OCI-LY1 (cell line): ENCODE results near the gene MRI1.

ENCODE experiments used
- H2AFZ ChIP-seq: fragments of 200-600 bp; sonication (generic), shearing (Covaris generic); 2 replicates; pipeline ENCODE4 v1.6.0; 2014; ENCODE audit warnings: antibody characterized with exemption, mild to moderate bottlenecking, low read length
- H3F3A ChIP-seq: fragments of 200-600 bp; sonication (generic), shearing (Covaris generic); 2 replicates; pipeline ENCODE4 v1.6.0; 2014; ENCODE audit warnings: mild to moderate bottlenecking, antibody characterized with exemption, low read length, moderate library complexity; ENCODE audit not compliant: insufficient read depth
- H3K27ac ChIP-seq: fragments of 200-600 bp; sonication (generic); 2 replicates; pipeline ENCODE4 v1.5.1; 2014; ENCODE audit warnings: low read length, mixed run types, mild to moderate bottlenecking, low read depth; ENCODE audit not compliant: poor library complexity, severe bottlenecking
- H3K27me3 ChIP-seq: fragments of 200-600 bp; sonication (generic); 2 replicates; pipeline ENCODE4 v1.6.0; 2014; ENCODE audit warnings: antibody characterized with exemption, mild to moderate bottlenecking, low read length, moderate library complexity; ENCODE audit not compliant: insufficient read depth
- H3K36me3 ChIP-seq: fragments of 200-600 bp; sonication (generic); 2 replicates; pipeline ENCODE4 v1.6.1; 2014; ENCODE audit warnings: mild to moderate bottlenecking, antibody characterized with exemption, low read length, moderate library complexity, mixed read lengths; ENCODE audit not compliant: insufficient read depth
- H3K4me1 ChIP-seq: fragments of 200-600 bp; sonication (generic); 2 replicates; pipeline ENCODE4 v1.5.1; 2014; ENCODE audit warnings: mild to moderate bottlenecking, low read length, moderate library complexity; ENCODE audit not compliant: insufficient read depth, severe bottlenecking
- H3K4me2 ChIP-seq: fragments of 200-600 bp; sonication (generic), shearing (Covaris generic); 2 replicates; pipeline ENCODE4 v1.6.1; 2014; ENCODE audit warnings: low read length
- H3K4me3 ChIP-seq: fragments of 200-600 bp; sonication (generic); 2 replicates; pipeline ENCODE4 v1.5.1; 2014; ENCODE audit warnings: low read length, low read depth, mild to moderate bottlenecking, mixed read lengths; ENCODE audit not compliant: poor library complexity, severe bottlenecking
- H3K79me2 ChIP-seq: fragments of 200-600 bp; shearing (Covaris generic); 2 replicates; pipeline ENCODE4 v1.6.1; 2016; ENCODE audit warnings: mixed run types, low read length, mixed read lengths; ENCODE audit not compliant: insufficient read depth
- H3K9ac ChIP-seq: fragments of 200-600 bp; sonication (generic), shearing (Covaris generic); 2 replicates; pipeline ENCODE4 v1.6.1; 2014; ENCODE audit warnings: mild to moderate bottlenecking, low read length, mixed read lengths
- H3K9me2 ChIP-seq: fragments of 200-600 bp; sonication (generic), shearing (Covaris generic); 2 replicates; pipeline ENCODE4 v1.6.1; 2014; ENCODE audit warnings: low read depth, mild to moderate bottlenecking, low read length, mixed read lengths
- H3K9me3 ChIP-seq: fragments of 200-600 bp; shearing (Covaris generic); 2 replicates; pipeline ENCODE4 v1.6.1; 2014; ENCODE audit warnings: low read length, mixed read lengths
- H4K20me1 ChIP-seq: fragments of 200-600 bp; sonication (generic), shearing (Covaris generic); 2 replicates; pipeline ENCODE4 v1.6.0; 2016; ENCODE audit warnings: mild to moderate bottlenecking, low read length; ENCODE audit not compliant: insufficient read depth
- CTCF ChIP-seq: fragments of 200-600 bp; sonication (generic), shearing (Covaris generic); IDR thresholded peaks from 2 replicates; pipeline ENCODE4 v1.5.1; 2017; ENCODE audit warnings: mild to moderate bottlenecking, antibody characterized with exemption, low read length, moderate library complexity, mixed read lengths
- EZH2 ChIP-seq: fragments of 200-600 bp; sonication (generic), shearing (Covaris generic); IDR thresholded peaks from 2 replicates; pipeline ENCODE4 v1.8.0; 2017; ENCODE audit warnings: borderline replicate concordance, mixed run types, mild to moderate bottlenecking, antibody characterized with exemption, low read length, moderate library complexity, mixed read lengths

Gene MRI1

DNA sequence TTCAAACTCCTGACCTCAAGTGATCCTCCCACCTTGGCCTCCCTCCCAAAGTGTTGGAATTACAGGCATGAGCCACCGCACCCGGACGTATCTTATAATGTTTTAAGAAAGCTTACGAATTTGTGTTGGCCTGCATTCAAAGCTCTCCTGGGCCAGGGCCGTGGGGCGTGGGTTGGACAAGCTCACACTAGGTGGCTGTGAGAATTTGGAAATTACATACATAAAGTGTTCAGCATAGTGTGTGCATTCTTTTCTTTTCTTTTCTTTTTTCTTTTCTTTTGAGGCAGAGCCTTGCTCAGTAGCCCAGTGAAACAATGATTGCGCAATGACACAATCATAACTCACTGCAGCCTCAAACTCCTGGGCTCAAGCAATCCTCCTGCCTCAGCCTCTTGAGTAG, 33.5 kb downstream of the MRI1 start:
- Histone ChIP-seq H3K9me3 (no peaks in the 10 kb centered on the region), H3K9me2 (no peaks in the 10 kb centered on the region), H3K4me1 (peaks cover 15% of the 10 kb centered on the region), H2AFZ (no peak overlapping the region), H3F3A (no peaks in the 10 kb centered on the region), H4K20me1 (no peaks in the 10 kb centered on the region), H3K9ac (no peak overlapping the region), H3K36me3 (no peaks in the 10 kb centered on the region), H3K4me3 (no peak overlapping the region), H3K4me2 (no peak overlapping the region), H3K27ac (no peak overlapping the region), H3K27me3 (no peaks in the 10 kb centered on the region), H3K79me2 (no peaks in the 10 kb centered on the region)
- TF ChIP-seq CTCF (no peak), EZH2 (no peak)

DNA sequence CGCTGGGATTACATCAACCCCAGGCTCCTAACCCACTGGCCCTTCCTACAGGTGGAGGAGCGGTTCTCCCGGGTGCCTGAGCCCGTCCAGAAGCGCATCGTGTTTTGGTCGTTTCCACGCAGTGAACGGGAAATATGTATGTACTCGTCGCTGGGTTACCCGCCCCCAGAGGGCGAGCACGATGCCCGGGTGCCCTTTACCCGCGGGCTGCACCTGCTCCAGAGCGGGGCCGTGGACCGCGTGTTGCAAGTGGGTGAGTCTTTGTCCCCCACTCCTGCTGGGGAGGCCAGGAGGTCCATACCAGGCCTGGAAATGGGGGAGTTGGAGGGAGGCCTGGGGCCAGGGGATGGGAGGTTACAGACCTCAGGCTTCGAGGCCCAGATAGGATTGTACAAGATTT, 35.3 kb downstream of the MRI1 start:
- H3K9ac ChIP-seq: no peak overlapping the region
- no peaks in the 10 kb centered on the region for H4K20me1 ChIP-seq

DNA sequence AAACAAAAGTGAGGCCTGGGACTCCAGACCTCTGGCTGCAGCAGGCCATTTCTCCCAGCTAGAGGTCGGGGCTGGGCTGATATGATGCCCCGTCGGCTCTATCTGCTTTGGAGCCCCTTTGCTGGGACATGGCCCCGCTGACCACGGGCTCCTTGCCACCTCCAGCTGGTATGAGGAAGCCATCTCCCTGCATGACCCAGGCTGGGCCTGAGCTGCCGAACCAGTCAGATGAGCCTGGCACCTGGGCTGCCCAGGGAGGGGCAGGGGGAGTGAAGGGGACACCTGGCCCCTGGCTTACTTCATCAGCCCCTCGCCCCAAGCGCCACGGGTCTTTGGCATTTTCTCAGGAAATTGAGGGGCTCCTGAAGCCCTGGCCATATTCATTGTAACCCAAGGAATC, 38.7 kb downstream of the MRI1 start:
- H3K9me3 ChIP-seq: no peaks in the 10 kb centered on the region
- no peak overlapping the region for H2AFZ ChIP-seq
- H3K4me2 ChIP-seq: no peak overlapping the region
- H3K79me2 ChIP-seq: no peaks in the 10 kb centered on the region
- H3K27ac ChIP-seq: no peak overlapping the region
- no peaks in the 10 kb centered on the region for H3K9me2 ChIP-seq
- H3K27me3 ChIP-seq: peaks cover 2% of the 10 kb centered on the region; the same call in 1 of the 2 replicates
- TF ChIP-seq EZH2: no peak
- no peak for TF ChIP-seq CTCF
- no peaks in the 10 kb centered on the region for H3K4me1 ChIP-seq
- no peaks in the 10 kb centered on the region for H3F3A ChIP-seq
- no peaks in the 10 kb centered on the region for H4K20me1 ChIP-seq
- H3K4me3 ChIP-seq: no peak overlapping the region
- no peaks in the 10 kb centered on the region for H3K36me3 ChIP-seq
- H3K9ac ChIP-seq: no peak overlapping the region

More for the DNA sequence above, 35.3 kb downstream of the MRI1 start:
- TF ChIP-seq EZH2: no peak
- TF ChIP-seq CTCF: no peak
- Histone ChIP-seq H3K27ac (no peak overlapping the region), H3K79me2 (no peaks in the 10 kb centered on the region), H3K9me3 (no peaks in the 10 kb centered on the region), H3K4me1 (peaks cover 11% of the 10 kb centered on the region), H3K27me3 (no peaks in the 10 kb centered on the region), H3F3A (no peaks in the 10 kb centered on the region), H2AFZ (no peak overlapping the region), H3K36me3 (no peaks in the 10 kb centered on the region), H3K9me2 (no peaks in the 10 kb centered on the region), H3K4me2 (no peak overlapping the region), H3K4me3 (no peak overlapping the region)
